Choroid plexus epithelial cell (primary cell): ENCODE results near the gene NCL.

ENCODE experiments used
- DNase-seq: peaks from one replicate; pipeline ENCODE4 v3.0.0-alpha.2; 2010; ENCODE audit warnings: low read depth
- H3K4me3 ChIP-seq: 2 replicates; pipeline ENCODE4 v1.5.1; 2011; ENCODE audit warnings: low read depth, mild to moderate bottlenecking, control low read depth, low read length, moderate library complexity
- CTCF ChIP-seq: conservative IDR thresholded peaks from 2 replicates; pipeline ENCODE4 v1.5.1; 2011; ENCODE audit warnings: low read depth, mild to moderate bottlenecking, control low read depth, inconsistent platforms, low read length, moderate library complexity

Gene NCL

GRCh38 chr2:231429901-231430300 lies 34.4 kb downstream of the NCL start:
- H3K4me3 ChIP-seq: no peak overlapping the region
- DNase-seq: no peak
- no peak for TF ChIP-seq CTCF

GRCh38 chr2:231429152-231429551 lies 35.1 kb downstream of the NCL start:
- no peak overlapping the region for H3K4me3 ChIP-seq
- no peak for TF ChIP-seq CTCF
- no peak for DNase-seq

GRCh38 chr2:231427116-231427515 lies 37.2 kb downstream of the NCL start:
- no peak for DNase-seq
- no peak for TF ChIP-seq CTCF
- H3K4me3 ChIP-seq: no peak overlapping the region

- no peak for TF ChIP-seq CTCF
- no peak overlapping the region for H3K4me3 ChIP-seq
- no peak for DNase-seq
Measured at GRCh38 chr2:231425811-231426703, 38.2 kb downstream of the NCL start.

GRCh38 chr2:231425291-231425810 lies 38.9 kb downstream of the NCL start:
- H3K4me3 ChIP-seq: no peak overlapping the region
- no peak for TF ChIP-seq CTCF
- DNase-seq: no peak

GRCh38 chr2:231423176-231423575 lies 41.1 kb downstream of the NCL start:
- TF ChIP-seq CTCF: no peak
- no peak for DNase-seq

GRCh38 chr2:231422056-231422455 lies 42.2 kb downstream of the NCL start:
- no peak overlapping the region for H3K4me3 ChIP-seq
- TF ChIP-seq CTCF: no peak
- no peak for DNase-seq

More at GRCh38 chr2:231423176-231423575, 41.1 kb downstream of the NCL start:
- no peak overlapping the region for H3K4me3 ChIP-seq
